Neural cell (in vitro differentiated cells): ENCODE data around the gene PPARG. TPM values are rescaled to one million over a fixed set of nuclear protein-coding genes. Genes with fewer than 3 reads are reported as not detected.

ENCODE experiments used
- H2AFZ ChIP-seq: fragments of 200-600, 300-800 bp; sonication (generic), shearing (Covaris generic); 2 replicates; pipeline ENCODE4 v1.6.0; 2014; ENCODE audit warnings: low read depth, mild to moderate bottlenecking, antibody characterized with exemption, low read length, moderate library complexity
- H3F3A ChIP-seq: fragments of 200-600 bp; shearing (Covaris generic); 2 replicates; pipeline ENCODE4 v1.6.1; 2016; ENCODE audit warnings: mild to moderate bottlenecking, moderate library complexity, mixed read lengths, antibody characterized with exemption, low read length; ENCODE audit not compliant: insufficient read depth, poor library complexity, severe bottlenecking
- H3K27ac ChIP-seq: fragments of 200-600, 300-800 bp; sonication (generic), shearing (Covaris generic); 2 replicates; pipeline ENCODE4 v1.5.1; 2014; ENCODE audit warnings: mild to moderate bottlenecking, low read length, moderate library complexity
- H3K27me3 ChIP-seq: fragments of 300-800, 200-600 bp; sonication (generic), shearing (Covaris generic); 2 replicates; pipeline ENCODE4 v1.6.0; 2014; ENCODE audit warnings: mild to moderate bottlenecking, low read depth, low read length, moderate library complexity; ENCODE audit not compliant: insufficient read depth
- H3K36me3 ChIP-seq: fragments of 300-800, 200-600 bp; sonication (generic), shearing (Covaris generic); 2 replicates; pipeline ENCODE4 v1.5.1; 2014; ENCODE audit warnings: mild to moderate bottlenecking, antibody characterized with exemption, low read length, moderate library complexity; ENCODE audit not compliant: insufficient read depth
- H3K4me2 ChIP-seq: fragments of 300-800, 200-600 bp; sonication (generic), shearing (Covaris generic); 2 replicates; pipeline ENCODE4 v1.6.0; 2014; ENCODE audit warnings: mild to moderate bottlenecking, low read length
- H3K4me3 ChIP-seq: fragments of 300-800, 200-600 bp; sonication (generic), shearing (Covaris generic); 2 replicates; pipeline ENCODE4 v1.5.1; 2014; ENCODE audit warnings: mild to moderate bottlenecking, low read length, moderate library complexity
- H3K79me2 ChIP-seq: fragments of 200-600 bp; shearing (Covaris generic); replicated peaks from 2 replicates; pipeline ENCODE4 v1.6.0; 2014; ENCODE audit warnings: mild to moderate bottlenecking, low read length, moderate library complexity; ENCODE audit not compliant: insufficient read depth
- H3K9ac ChIP-seq: fragments of 300-800, 200-600 bp; sonication (generic), shearing (Covaris generic); 2 replicates; pipeline ENCODE4 v1.6.1; 2016; ENCODE audit warnings: mild to moderate bottlenecking, low read length, mixed read lengths
- H3K9me2 ChIP-seq: fragments of 200-600 bp; shearing (Covaris generic); 2 replicates; pipeline ENCODE4 v1.6.1; 2016; ENCODE audit warnings: mild to moderate bottlenecking, low read length, mixed read lengths; ENCODE audit not compliant: insufficient read depth
- H3K9me3 ChIP-seq: fragments of 200-600, 300-800 bp; sonication (generic), shearing (Covaris generic); 2 replicates; pipeline ENCODE4 v1.6.1; 2016; ENCODE audit warnings: mild to moderate bottlenecking, mixed run types, low read length, moderate library complexity, mixed read lengths
- H4K20me1 ChIP-seq: fragments of 200-600 bp; shearing (Covaris generic); 2 replicates; pipeline ENCODE4 v1.6.1; 2016; ENCODE audit warnings: mild to moderate bottlenecking, mixed run types; ENCODE audit not compliant: insufficient read depth
- EP300 ChIP-seq: fragments of 450-650 bp; conservative IDR thresholded peaks from 2 replicates; pipeline ENCODE4 v1.6.1; 2014; ENCODE audit warnings: antibody characterized with exemption, mild to moderate bottlenecking, moderate library complexity; ENCODE audit not compliant: poor library complexity, severe bottlenecking
- EZH2 ChIP-seq: fragments of 200-600, 300-800 bp; shearing (Covaris generic), sonication (generic); IDR thresholded peaks from 2 replicates; pipeline ENCODE4 v1.6.1; 2014; ENCODE audit warnings: antibody characterized with exemption, low read length, borderline replicate concordance, mild to moderate bottlenecking; ENCODE audit not compliant: insufficient read depth, poor library complexity, severe bottlenecking
- MXI1 ChIP-seq: fragments of 450-650 bp; conservative IDR thresholded peaks from 2 replicates; pipeline ENCODE4 v1.6.1; 2014; ENCODE audit warnings: antibody characterized with exemption, mild to moderate bottlenecking; ENCODE audit not compliant: poor library complexity, severe bottlenecking
- POLR2AphosphoS5 ChIP-seq: IDR thresholded peaks from 2 replicates; pipeline ENCODE4 v1.6.1; 2012
- RAD21 ChIP-seq: fragments of 450-650 bp; conservative IDR thresholded peaks from 2 replicates; pipeline ENCODE4 v1.6.1; 2014; ENCODE audit warnings: antibody characterized with exemption, mild to moderate bottlenecking, moderate library complexity
- SMC3 ChIP-seq: fragments of 450-650 bp; conservative IDR thresholded peaks from 2 replicates; pipeline ENCODE4 v1.6.1; 2014; ENCODE audit warnings: antibody characterized with exemption, mild to moderate bottlenecking, moderate library complexity; ENCODE audit not compliant: poor library complexity
- TAF1 ChIP-seq: IDR thresholded peaks from 2 replicates; pipeline ENCODE4 v1.6.1; 2012; ENCODE audit warnings: low read depth
- polyA plus RNA-seq: library from polyadenylated mRNA; depleted of rRNA; stranded (reverse); fragments of >200 nt; gene quantifications from 2 replicates; pipeline ENCODE4 v1.2.3, GENCODE V29; 2014
- TF ChIP-seq, protein P1 (sequence below): IDR thresholded peaks from 2 replicates; pipeline ENCODE4 v1.6.1; 2012; ENCODE audit warnings: borderline replicate concordance
- TF ChIP-seq, protein P2 (sequence below): fragments of 450-650 bp; IDR thresholded peaks from 2 replicates; pipeline ENCODE4 v1.5.1; 2014; ENCODE audit warnings: antibody characterized with exemption, mild to moderate bottlenecking, moderate library complexity; ENCODE audit not compliant: poor library complexity, severe bottlenecking

Gene PPARG
- polyA plus RNA-seq, 1 donor from 2014 or later, result 0.35 TPM

DNA sequence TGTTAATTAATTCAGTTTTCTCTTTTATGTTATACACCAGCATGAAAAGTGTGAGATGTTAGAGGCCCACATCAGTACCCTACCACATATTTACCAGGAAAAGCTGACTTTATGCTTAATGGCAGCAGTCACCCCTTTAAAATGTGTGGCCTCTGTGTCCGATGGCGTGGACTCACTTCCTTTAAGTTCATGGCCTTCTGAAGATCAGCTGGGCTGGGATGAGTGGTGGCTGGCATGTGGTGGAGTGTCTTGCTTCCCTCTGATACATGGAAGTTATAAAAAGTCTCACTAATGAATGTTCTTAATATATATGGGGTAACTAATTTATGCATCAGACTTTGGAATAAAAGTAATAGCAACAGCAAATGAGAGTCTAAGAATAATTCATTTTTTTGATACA lies 32.1 kb downstream of the PPARG start:
- H3K4me3 ChIP-seq, result no peak overlapping the region
- H3K4me2 ChIP-seq, result no peak overlapping the region
- H3K9me2 ChIP-seq, result no peaks in the 10 kb centered on the region
- no peak overlapping the region for H3K9ac ChIP-seq
- no peaks in the 10 kb centered on the region for H3F3A ChIP-seq
- H3K79me2 ChIP-seq, result no peaks in the 10 kb centered on the region
- H2AFZ ChIP-seq, result no peak overlapping the region
- no peaks in the 10 kb centered on the region for H3K36me3 ChIP-seq
- no peaks in the 10 kb centered on the region for H4K20me1 ChIP-seq
- TF ChIP-seq, protein P1, sequence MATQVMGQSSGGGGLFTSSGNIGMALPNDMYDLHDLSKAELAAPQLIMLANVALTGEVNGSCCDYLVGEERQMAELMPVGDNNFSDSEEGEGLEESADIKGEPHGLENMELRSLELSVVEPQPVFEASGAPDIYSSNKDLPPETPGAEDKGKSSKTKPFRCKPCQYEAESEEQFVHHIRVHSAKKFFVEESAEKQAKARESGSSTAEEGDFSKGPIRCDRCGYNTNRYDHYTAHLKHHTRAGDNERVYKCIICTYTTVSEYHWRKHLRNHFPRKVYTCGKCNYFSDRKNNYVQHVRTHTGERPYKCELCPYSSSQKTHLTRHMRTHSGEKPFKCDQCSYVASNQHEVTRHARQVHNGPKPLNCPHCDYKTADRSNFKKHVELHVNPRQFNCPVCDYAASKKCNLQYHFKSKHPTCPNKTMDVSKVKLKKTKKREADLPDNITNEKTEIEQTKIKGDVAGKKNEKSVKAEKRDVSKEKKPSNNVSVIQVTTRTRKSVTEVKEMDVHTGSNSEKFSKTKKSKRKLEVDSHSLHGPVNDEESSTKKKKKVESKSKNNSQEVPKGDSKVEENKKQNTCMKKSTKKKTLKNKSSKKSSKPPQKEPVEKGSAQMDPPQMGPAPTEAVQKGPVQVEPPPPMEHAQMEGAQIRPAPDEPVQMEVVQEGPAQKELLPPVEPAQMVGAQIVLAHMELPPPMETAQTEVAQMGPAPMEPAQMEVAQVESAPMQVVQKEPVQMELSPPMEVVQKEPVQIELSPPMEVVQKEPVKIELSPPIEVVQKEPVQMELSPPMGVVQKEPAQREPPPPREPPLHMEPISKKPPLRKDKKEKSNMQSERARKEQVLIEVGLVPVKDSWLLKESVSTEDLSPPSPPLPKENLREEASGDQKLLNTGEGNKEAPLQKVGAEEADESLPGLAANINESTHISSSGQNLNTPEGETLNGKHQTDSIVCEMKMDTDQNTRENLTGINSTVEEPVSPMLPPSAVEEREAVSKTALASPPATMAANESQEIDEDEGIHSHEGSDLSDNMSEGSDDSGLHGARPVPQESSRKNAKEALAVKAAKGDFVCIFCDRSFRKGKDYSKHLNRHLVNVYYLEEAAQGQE, result no peak
- TF ChIP-seq, protein P2, sequence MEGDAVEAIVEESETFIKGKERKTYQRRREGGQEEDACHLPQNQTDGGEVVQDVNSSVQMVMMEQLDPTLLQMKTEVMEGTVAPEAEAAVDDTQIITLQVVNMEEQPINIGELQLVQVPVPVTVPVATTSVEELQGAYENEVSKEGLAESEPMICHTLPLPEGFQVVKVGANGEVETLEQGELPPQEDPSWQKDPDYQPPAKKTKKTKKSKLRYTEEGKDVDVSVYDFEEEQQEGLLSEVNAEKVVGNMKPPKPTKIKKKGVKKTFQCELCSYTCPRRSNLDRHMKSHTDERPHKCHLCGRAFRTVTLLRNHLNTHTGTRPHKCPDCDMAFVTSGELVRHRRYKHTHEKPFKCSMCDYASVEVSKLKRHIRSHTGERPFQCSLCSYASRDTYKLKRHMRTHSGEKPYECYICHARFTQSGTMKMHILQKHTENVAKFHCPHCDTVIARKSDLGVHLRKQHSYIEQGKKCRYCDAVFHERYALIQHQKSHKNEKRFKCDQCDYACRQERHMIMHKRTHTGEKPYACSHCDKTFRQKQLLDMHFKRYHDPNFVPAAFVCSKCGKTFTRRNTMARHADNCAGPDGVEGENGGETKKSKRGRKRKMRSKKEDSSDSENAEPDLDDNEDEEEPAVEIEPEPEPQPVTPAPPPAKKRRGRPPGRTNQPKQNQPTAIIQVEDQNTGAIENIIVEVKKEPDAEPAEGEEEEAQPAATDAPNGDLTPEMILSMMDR, result no peak
- no peak for TF ChIP-seq TAF1
- TF ChIP-seq RAD21, result no peak
- TF ChIP-seq SMC3, result no peak
- no peak for TF ChIP-seq MXI1
- TF ChIP-seq EZH2, result no peak
- TF ChIP-seq EP300, result no peak
- no peak for TF ChIP-seq POLR2AphosphoS5
- H3K9me3 ChIP-seq, result no peaks in the 10 kb centered on the region
- no peaks in the 10 kb centered on the region for H3K27me3 ChIP-seq
- no peak overlapping the region for H3K27ac ChIP-seq

DNA sequence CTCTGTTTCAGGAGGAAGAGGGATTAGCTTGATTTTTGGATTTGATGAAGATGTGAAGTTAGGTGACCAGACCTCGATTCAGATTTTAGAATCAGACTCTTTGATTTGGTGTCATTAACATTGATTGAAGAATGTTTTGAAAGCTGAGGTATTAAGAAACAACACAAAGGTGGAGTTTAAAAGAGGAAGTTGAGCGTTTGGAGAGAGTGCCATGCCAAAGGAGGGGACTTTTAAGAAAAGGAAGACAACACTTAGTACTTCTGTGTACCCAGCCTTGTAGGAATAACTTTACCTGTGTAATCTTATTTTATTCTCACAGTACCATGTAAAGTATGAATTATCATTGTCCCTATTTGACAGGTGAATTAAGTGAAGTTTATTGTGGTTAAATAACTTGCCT lies 34.4 kb downstream of the PPARG start:
- Histone ChIP-seq H2AFZ (no peak overlapping the region), H3K79me2 (no peaks in the 10 kb centered on the region), H3K4me3 (no peak overlapping the region), H4K20me1 (no peaks in the 10 kb centered on the region), H3K27ac (no peak overlapping the region), H3K4me2 (no peak overlapping the region), H3K27me3 (no peaks in the 10 kb centered on the region), H3K9me3 (no peaks in the 10 kb centered on the region), H3K9me2 (no peaks in the 10 kb centered on the region), H3K9ac (no peak overlapping the region), H3F3A (no peaks in the 10 kb centered on the region), H3K36me3 (no peaks in the 10 kb centered on the region)
- TF ChIP-seq EZH2, result no peak
- no peak for TF ChIP-seq SMC3
- TF ChIP-seq, protein P2, result no peak
- TF ChIP-seq POLR2AphosphoS5, result no peak
- TF ChIP-seq, protein P1, result no peak
- no peak for TF ChIP-seq EP300
- no peak for TF ChIP-seq MXI1
- TF ChIP-seq TAF1, result no peak
- TF ChIP-seq RAD21, result no peak
